Mononuclear cell (primary cell): ENCODE measurements around the gene NAPB. TPM values are rescaled to one million over a fixed set of nuclear protein-coding genes. Genes with fewer than 3 reads are reported as not detected.

Source experiments
- H3K27me3 ChIP-seq: 2 replicates; pipeline ENCODE4 v1.6.0; 2011; ENCODE audit warnings: low read length, control low read depth; ENCODE audit not compliant: insufficient read depth
- H3K4me1 ChIP-seq: 2 replicates; pipeline ENCODE4 v1.5.1; 2011; ENCODE audit warnings: mild to moderate bottlenecking, low read length, control low read depth; ENCODE audit not compliant: insufficient read depth
- H3K4me3 ChIP-seq: 2 replicates; pipeline ENCODE4 v1.5.1; 2011; ENCODE audit warnings: mild to moderate bottlenecking, low read length, moderate library complexity
- H3K9me3 ChIP-seq: 2 replicates; pipeline ENCODE4 v1.5.1; 2011; ENCODE audit warnings: low read depth, mild to moderate bottlenecking, control low read depth, low read length
- total RNA-seq: library from RNA; depleted of rRNA; stranded (reverse); fragments of >200 nt; gene quantifications from one replicate; pipeline ENCODE4 v1.2.3, GENCODE V29; 2012

Gene NAPB
- total RNA-seq, 1 donor, result 11.8 TPM

DNA sequence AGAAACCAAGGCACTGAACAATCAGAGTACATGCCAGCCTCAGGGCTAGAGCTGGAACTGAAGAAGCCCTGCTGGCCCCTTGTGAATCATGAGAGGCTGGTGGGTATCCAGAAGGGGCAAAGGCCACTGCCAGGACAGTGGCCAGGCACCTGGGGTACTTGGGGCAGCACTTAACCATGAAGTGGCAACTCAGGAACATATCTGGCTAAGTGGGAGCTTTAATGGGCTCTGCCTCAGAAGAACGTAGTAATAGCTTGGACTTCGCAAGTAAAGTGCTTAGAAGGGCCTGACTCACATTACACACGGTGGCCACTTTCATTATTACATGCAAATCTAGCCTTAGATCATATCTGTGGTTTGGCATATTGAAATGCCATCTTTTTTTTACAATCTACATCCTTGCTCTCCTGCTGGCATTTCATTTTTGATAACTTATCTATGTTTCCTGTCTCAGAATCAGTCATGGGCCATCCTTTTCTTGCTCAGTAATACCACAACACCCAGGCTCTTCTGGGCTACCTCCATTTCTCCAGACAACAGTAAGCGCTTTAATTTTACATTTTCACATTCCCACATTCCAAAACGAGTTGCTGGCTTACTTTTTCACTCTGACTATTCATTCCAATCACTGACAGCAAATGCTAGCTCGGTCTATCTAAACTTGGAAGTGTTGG, 21.6 kb downstream of the NAPB start:
- peaks cover 13% of the 10 kb centered on the region for H3K4me1 ChIP-seq

DNA sequence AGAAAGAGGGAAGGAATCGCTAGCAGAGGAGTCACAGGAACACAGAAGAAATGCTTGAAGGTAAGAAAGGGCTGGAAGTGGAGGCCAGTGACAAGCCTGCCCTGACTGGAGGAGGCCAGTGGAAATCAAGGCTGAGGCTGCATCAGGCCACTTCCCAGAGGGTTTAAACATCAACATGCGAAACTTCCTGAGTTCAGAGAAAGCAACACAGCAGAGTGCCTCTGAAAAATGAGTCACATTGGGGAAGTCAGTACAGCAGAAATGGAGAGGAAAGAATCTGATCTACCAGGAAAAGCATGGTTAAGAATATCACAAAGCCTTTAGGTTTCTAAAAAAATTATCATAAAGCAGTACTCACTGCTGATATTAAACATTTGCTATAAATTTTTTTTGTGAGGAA, 23.3 kb downstream of the NAPB start:
- H3K4me3 ChIP-seq, result no peak overlapping the region
- H3K27me3 ChIP-seq, result no peaks in the 10 kb centered on the region
- no peaks in the 10 kb centered on the region for H3K9me3 ChIP-seq

More for the DNA sequence above, 21.6 kb downstream of the NAPB start:
- Histone ChIP-seq H3K9me3 (no peaks in the 10 kb centered on the region), H3K4me3 (no peak overlapping the region), H3K27me3 (no peaks in the 10 kb centered on the region)

DNA sequence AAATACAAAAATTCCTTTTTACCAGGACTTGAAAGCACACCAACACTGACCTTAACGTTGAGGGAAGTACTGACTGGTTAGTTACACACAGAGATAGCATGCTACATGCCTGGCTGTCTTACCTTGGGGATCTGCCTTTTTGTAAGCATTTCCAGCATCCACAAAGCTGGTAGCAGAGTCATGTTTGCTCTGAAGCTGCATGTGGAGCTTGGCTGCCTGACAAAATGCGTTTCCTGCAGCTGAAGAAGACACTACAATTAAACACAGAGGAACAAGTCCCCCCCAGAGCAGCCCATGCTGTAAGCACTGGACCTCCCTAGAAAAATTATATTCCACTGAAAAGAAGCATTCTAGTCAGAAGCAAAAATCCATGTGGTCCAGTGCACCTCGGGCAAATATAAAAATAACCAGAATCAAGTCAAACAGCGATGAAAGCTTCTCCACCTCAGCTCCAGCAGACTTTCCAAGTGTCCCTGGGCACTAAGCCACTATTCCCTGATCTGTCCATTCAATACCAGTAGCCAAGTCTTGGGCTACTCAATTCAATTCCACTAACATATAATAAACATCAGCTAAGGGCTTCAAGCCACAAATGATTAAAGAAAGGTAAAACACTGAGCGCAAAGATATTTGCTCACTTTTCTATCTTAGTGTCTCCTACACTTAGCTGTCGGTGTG, 24.2 kb downstream of the NAPB start:
- no peaks in the 10 kb centered on the region for H3K9me3 ChIP-seq
- H3K4me3 ChIP-seq, result no peak overlapping the region
- H3K27me3 ChIP-seq, result no peaks in the 10 kb centered on the region
- peaks cover 9% of the 10 kb centered on the region for H3K4me1 ChIP-seq

More for the DNA sequence above, 23.3 kb downstream of the NAPB start:
- H3K4me1 ChIP-seq, result peaks cover 9% of the 10 kb centered on the region

DNA sequence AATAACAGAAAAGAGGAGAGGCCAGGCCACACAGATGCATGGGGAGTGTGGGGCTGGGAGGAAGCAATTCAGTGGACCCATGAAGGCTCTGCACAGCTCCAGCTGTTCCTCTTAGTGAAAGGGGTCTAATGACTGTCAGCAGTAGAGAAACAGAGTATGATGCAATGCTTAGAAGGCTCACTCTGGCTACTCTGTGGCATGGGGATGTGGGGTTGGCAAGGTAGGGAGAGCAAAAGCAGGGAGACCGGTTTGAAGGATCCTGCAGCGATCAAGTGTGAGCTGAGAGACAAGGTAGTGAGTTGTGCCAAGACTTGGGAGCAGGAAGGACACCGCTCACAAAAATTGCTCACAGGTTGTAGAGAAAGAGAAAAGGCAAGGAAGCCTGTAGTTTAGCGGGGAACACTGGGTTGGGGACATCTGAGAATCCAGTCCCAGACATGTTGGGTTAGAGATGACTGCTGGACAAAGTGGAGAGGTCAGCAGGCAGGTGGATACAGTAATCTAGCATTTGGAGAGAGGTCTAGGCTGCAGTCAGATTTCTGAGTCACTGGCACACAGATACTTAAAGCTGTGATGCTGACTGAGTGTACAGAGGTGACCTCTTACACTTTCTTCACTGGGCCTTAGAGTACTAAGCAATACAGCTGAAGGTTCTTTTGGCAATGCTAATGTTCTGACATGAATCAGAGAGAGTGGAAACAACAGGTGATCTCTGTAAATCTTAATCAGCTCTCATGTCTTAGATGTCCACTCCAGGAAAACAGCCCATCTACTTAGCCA, 27.1 kb downstream of the NAPB start:
- peaks cover 9% of the 10 kb centered on the region for H3K4me1 ChIP-seq
- H3K27me3 ChIP-seq, result no peaks in the 10 kb centered on the region
- H3K9me3 ChIP-seq, result no peaks in the 10 kb centered on the region
- H3K4me3 ChIP-seq, result no peak overlapping the region

DNA sequence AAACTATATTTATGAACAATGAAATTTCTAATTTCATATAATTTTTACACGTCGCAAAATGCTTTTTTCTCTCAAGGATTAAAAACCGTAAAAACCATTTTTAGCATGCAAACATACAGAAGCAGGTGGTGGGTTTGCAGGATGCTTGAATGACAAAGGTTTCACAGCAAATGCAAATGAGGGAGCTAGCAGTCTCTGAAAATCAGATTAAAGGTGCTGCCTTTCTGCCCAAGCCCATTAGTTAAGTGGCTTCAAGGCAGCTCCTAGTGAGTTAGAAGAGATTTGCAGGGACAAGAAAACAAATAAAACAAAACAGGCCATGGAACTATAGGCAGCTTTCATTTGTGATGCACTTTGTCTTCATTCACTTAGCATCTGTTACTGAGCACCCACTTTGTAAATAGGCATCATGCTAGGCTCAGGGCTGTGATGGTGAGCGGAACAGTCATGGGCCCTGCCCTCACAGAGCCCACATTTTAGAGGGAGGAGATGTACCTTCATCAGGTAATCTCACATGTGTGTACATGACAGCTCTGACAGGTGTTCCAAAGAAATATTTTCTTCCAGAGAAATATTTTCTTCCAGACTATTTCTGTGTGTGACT, 29.5 kb downstream of the NAPB start:
- H3K9me3 ChIP-seq, result no peaks in the 10 kb centered on the region
- no peaks in the 10 kb centered on the region for H3K27me3 ChIP-seq
- H3K4me3 ChIP-seq, result no peak overlapping the region
- H3K4me1 ChIP-seq, result no peaks in the 10 kb centered on the region

DNA sequence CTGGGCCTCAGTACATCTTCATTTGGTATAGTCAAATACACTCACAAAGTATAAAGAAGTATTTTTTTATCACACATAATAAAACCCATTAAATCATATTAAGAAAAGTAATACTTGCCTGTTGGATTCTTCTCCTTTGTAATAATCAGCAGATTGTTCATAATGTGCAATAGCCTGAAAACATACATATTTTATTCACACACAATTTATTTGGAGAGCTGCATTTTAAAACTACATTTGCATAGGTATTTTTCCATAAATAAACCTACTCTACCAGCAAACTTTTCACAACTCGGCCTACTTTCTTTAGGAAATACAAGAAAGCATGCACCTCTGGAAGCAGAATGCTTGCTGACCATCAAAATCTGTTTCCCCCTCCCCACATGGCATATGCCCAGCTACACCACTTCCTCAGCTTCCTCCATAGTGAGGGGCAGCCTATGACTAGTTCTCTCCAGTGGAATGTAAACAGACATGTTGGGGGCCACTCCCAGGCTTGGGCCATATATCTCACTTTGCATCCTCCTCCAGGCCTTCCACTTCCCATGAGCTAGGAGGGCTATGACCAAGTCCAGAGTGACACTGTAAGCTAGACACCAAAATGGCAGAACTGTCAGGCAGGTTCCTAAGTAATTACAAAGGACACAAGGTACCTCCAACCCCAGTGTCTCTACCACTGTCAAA, 31.1 kb downstream of the NAPB start:
- Histone ChIP-seq H3K4me1 (no peaks in the 10 kb centered on the region), H3K4me3 (no peak overlapping the region), H3K9me3 (no peaks in the 10 kb centered on the region), H3K27me3 (no peaks in the 10 kb centered on the region)

DNA sequence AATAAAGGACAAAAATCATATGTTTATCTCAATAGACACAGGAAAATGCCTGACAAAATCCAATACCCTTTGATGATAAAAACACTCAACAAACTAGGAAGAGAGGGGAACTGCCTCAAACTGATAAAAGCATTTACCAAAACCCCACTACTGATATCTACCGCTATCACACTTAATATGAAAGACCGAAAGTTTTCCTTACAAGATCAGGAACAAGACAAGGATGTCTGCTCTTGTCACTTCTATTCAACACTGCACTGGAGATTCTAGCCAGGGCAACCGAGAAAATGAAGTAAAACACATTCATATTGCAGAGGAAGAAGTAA, 34.2 kb downstream of the NAPB start:
- no peaks in the 10 kb centered on the region for H3K27me3 ChIP-seq
- no peaks in the 10 kb centered on the region for H3K9me3 ChIP-seq
- no peak overlapping the region for H3K4me3 ChIP-seq
- H3K4me1 ChIP-seq, result no peaks in the 10 kb centered on the region

DNA sequence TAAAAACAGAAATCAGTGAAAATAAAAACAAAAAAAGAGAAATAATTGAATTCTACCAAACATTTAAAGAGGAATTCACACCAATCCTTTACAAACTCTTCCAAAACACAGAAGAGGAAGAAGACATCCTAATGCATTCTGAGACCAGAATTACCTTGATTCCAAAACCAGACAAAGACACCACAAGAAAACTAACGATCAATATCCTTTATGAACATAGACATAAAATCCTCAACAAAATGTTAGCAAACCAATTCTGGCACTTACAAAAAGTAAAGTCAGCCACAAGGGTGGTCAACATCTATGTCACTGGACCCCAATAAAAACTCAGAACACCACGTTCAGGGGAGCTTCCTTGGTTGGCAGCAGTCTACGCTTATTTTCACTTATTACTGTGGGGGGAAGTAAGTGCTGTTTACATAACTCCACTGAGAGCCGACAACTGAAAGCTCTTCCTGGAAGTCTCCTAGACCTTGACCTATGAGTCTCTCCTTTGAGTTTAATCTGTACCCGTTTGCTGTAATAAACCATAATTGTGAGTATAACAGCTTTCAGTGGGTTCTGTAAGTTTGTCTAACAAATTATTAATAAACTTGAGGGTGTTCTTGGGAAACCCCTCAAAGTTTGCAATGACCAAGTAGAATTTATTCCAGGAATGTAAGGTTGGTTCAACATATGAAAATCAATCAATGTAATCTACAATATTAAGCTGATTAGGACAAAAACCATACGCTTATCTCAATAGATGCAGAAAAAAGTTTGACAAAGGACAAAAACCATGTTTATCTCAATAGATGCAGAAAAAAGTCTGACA, 34.8 kb downstream of the NAPB start:
- H3K27me3 ChIP-seq, result no peaks in the 10 kb centered on the region
- H3K9me3 ChIP-seq, result no peaks in the 10 kb centered on the region
- H3K4me3 ChIP-seq, result no peak overlapping the region
- H3K4me1 ChIP-seq, result no peaks in the 10 kb centered on the region

DNA sequence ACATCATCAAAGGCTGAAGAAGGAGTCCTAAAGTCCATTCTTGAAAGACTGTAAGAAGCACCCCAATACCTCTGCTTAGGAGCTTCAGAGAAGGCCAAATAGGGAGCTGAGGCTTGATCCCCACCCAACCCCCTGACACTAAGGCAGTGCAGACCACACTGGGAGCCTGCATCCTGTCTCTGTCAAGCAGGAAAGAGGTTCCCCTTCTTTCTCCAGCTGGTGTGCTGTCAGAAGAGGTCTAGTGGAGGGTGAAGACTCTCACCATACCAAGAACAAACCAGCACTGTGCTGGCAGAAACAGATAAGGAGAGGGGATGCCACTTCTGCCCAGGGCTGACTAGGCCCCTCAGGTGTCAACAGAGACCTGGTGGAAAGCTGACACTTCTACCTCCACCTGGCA, 39.4 kb downstream of the NAPB start:
- H3K4me1 ChIP-seq, result no peaks in the 10 kb centered on the region
- H3K27me3 ChIP-seq, result no peaks in the 10 kb centered on the region
- H3K4me3 ChIP-seq, result no peak overlapping the region
- H3K9me3 ChIP-seq, result no peaks in the 10 kb centered on the region

DNA sequence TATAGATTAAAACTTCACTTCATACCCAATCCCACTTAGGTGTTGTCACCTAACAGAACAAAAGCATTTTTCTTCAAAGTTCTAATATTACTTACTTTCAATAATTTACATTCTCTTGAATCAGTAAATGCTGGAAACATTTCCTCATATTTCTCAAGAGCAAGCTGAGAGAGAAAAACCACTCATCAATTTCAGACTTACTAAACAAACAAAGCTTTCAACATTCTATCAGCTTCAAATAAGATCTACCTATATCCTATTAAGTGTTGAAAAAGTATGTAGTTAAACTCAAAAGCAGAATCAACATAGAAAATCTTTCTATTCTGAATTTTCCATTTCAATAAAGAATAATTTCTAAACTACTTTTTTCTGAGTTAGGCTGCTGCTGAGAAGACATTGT, 41.5 kb downstream of the NAPB start:
- Histone ChIP-seq H3K4me3 (no peak overlapping the region), H3K4me1 (no peaks in the 10 kb centered on the region), H3K9me3 (no peaks in the 10 kb centered on the region), H3K27me3 (no peaks in the 10 kb centered on the region)

DNA sequence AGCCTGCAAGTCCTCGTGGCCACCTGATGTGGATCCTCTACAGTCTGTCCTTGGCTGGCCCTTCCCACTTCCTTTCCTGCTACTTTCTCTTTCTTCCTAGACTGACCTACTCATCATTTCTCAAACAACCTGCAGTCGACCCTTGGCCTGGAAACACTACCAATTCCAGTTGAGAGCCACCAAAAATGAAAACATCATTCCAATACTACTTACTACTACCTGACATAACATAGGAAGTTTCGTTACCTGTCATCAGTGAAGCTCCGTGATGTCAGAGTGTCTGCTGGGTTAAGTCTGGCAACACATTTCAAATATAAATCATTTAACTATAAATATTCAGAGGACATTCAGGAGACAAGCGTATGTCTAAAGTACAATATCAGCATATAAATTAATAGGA, 45.5 kb downstream of the NAPB start:
- Histone ChIP-seq H3K9me3 (no peaks in the 10 kb centered on the region), H3K27me3 (no peaks in the 10 kb centered on the region), H3K4me3 (no peak overlapping the region), H3K4me1 (peaks cover 7% of the 10 kb centered on the region)

DNA sequence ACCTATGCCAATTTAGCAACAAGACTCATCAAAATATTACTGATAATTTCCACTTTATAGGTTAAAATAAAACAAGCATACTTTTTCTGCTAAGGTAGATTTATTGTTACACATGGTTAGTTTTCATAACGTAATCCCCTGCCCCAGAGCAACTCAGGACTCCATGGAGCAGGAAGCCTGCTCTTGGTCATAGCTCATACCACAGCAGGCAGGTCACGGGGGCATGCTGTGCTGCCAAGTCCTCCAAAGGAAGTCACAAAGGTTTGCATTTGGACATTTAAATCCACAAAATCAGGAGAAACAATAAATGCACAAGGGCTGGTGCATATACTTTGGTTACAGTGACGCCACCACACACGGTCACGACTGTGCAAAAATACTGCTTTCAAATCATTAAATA, 46.8 kb downstream of the NAPB start:
- no peak overlapping the region for H3K4me3 ChIP-seq

DNA sequence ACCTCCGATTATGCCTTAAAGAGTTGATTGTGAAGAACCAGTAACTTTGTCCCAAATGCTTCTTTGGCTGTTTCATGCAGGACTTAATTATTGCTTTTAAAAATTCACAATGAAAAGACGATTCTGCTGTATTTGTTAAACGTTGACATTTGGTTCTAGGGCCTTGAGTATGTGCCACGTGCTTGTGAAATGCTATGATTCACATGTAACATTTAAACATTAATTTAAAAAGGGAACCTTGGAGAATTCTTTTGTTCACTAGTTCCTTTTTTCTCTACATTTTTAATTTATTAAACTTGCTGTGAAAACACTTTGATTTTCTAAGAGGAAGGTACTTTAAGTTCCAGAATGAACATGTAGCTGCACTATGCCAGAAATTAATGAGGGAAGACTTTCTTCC, 49.8 kb downstream of the NAPB start:
- Histone ChIP-seq H3K27me3 (no peaks in the 10 kb centered on the region), H3K9me3 (no peaks in the 10 kb centered on the region), H3K4me3 (no peak overlapping the region)

More for the DNA sequence above, 46.8 kb downstream of the NAPB start:
- H3K4me1 ChIP-seq, result peaks cover 8% of the 10 kb centered on the region
- no peaks in the 10 kb centered on the region for H3K9me3 ChIP-seq
- no peaks in the 10 kb centered on the region for H3K27me3 ChIP-seq

DNA sequence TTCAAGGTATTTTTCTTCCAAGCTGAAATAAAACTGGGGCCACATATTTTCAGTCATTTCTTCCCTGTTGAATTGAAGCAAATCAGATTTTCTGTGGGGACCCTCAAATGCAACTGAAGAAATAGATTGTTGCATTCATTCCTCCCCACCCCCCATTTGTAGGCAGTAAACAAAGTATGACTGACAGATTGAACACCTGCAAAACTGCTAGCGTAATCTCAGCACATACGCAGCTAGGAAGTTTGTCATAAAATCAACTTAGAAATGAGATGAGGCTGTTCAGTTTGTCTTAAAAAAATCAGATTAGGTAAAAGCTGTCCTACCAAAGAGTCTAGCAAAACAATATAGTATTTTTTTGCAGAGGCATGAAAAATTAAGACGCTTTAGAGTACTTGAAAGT, 50.4 kb downstream of the NAPB start:
- Histone ChIP-seq H3K9me3 (no peaks in the 10 kb centered on the region), H3K27me3 (no peaks in the 10 kb centered on the region), H3K4me1 (peaks cover 21% of the 10 kb centered on the region), H3K4me3 (no peak overlapping the region)

More for the DNA sequence above, 49.8 kb downstream of the NAPB start:
- peaks cover 15% of the 10 kb centered on the region for H3K4me1 ChIP-seq
